ENCODE measurements around the gene SMAD4. TPM values are rescaled to one million over a fixed set of nuclear protein-coding genes. Genes with fewer than 3 reads are reported as not detected.

Gene SMAD4
- total and polyA plus RNA-seq, 2 of the 13 experiments (the other 11 are each of a cell fraction or from before 2014, with no cell fraction given): 70.2 to 72.0 TPM

DNA sequence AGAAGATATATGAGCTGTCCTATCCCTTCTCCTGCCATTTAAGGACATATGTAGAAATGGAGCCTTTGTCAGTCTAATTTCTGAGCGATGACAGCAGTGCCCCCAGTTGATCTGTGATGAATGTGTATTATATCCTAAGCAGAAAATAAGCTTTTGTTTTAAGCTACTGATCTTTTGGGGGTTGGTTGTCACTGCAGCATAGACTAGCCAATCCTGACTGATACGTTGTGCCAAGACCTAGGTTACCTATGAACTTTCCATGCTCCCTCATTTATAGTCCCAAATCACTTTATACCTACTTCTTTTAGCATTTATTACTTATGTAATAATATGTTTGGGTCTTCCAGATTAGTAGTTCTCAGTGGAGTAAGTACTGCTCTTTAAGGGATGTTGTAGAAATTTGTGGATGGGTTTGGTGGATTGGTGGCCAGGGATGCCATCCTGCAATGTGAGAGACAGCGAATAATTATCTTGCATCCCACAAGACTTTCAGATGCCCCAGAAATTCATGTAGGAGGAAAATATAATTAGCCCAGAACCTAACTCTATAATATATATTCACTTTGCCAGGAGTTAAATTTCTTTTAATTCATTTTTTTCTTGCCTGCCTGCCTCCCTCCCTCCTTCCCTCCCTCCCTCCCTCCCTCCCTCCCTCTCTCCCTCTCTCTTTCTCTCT lies 11.8 kb downstream of the SMAD4 start:
- WGBS (ENCODE audit: low lambda C conversion rate): 100% methylated on average over 3 of the region's 3 CpGs
- Histone ChIP-seq H4K20me1 (ENCODE audit: insufficient read depth, low read length) (peaks cover 83% of the 10 kb centered on the region), H3K27ac (ENCODE audit: extremely low read length, insufficient read depth, low read length) (no peak overlapping the region), H3K9ac (ENCODE audit: insufficient read depth, low read depth, low read length) (no peak overlapping the region), H3K79me2 (ENCODE audit: insufficient read depth, low read length) (peaks cover 97% of the 10 kb centered on the region), H3K9me3 (ENCODE audit: low read length) (no peaks in the 10 kb centered on the region), H3K4me1 (ENCODE audit: insufficient read depth, low read length) (peaks cover 56% of the 10 kb centered on the region), H2AFZ (ENCODE audit: low read length) (no peak overlapping the region), H3K27me3 (ENCODE audit: control insufficient read depth in 1 of 2, insufficient read depth in 2 of 2, low read length in 2 of 2) (no peaks in the 10 kb centered on the region), H3K4me3 (replicated peaks in 1 of 3; ENCODE audit: insufficient read depth in 1 of 3, low read depth in 2 of 3, low read length in 3 of 3) (no peak overlapping the region), H3K4me2 (ENCODE audit: low read depth, low read length) (no peak overlapping the region), H3K36me3 (replicated peaks in 1 of 2; ENCODE audit: control insufficient read depth in 1 of 2, insufficient read depth in 2 of 2, low read length in 2 of 2) (peaks cover 0 to 4% of the 10 kb centered on the region in 2 experiments; a peak in 1 of 5 replicates)
- in situ Hi-C loops (cut with HindIII; ENCODE audit: extremely low pct_ligation_motif_present, low pct_unique_long_range_greater_than_20kb): no loop called here
- ChIA-PET CTCF (ENCODE audit: low intra/inter-chr PET ratio, low total read pairs) (no interaction called here), POLR2A (interaction anchor here (2.1 kb wide), 1 partner anchor 12 kb away, joined by 6 read pairs; the partner anchor contains the start of gene SMAD4)
- DNase-seq (ENCODE audit: low spot score) (no peak), FAIRE-seq (no peak), ATAC-seq (no peak)
- TF ChIP-seq ZNF12 (CRISPR knock-in tag; IDR thresholded peaks at IDR 0.05): peak; percentile 97
- TF ChIP-seq HIVEP1 (CRISPR knock-in tag; IDR thresholded peaks at IDR 0.05): no peak
- peak; percentile 77 for TF ChIP-seq HNRNPK (IDR thresholded peaks at IDR 0.05; ENCODE audit: low read depth, low read length, poor library complexity, severe bottlenecking)
- TF ChIP-seq, protein P1, sequence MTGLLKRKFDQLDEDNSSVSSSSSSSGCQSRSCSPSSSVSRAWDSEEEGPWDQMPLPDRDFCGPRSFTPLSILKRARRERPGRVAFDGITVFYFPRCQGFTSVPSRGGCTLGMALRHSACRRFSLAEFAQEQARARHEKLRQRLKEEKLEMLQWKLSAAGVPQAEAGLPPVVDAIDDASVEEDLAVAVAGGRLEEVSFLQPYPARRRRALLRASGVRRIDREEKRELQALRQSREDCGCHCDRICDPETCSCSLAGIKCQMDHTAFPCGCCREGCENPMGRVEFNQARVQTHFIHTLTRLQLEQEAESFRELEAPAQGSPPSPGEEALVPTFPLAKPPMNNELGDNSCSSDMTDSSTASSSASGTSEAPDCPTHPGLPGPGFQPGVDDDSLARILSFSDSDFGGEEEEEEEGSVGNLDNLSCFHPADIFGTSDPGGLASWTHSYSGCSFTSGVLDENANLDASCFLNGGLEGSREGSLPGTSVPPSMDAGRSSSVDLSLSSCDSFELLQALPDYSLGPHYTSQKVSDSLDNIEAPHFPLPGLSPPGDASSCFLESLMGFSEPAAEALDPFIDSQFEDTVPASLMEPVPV (CRISPR knock-in tag; IDR thresholded peaks at IDR 0.05): no peak
- TF ChIP-seq, protein P2, sequence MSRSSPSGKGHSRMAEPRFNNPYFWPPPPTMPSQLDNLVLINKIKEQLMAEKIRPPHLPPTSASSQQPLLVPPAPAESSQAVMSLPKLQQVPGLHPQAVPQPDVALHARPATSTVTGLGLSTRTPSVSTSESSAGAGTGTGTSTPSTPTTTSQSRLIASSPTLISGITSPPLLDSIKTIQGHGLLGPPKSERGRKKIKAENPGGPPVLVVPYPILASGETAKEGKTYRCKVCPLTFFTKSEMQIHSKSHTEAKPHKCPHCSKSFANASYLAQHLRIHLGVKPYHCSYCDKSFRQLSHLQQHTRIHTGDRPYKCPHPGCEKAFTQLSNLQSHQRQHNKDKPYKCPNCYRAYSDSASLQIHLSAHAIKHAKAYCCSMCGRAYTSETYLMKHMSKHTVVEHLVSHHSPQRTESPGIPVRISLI (CRISPR knock-in tag; IDR thresholded peaks at IDR 0.05; ENCODE audit: borderline replicate concordance): no peak
- no peak for TF ChIP-seq ZNF235 (CRISPR knock-in tag; IDR thresholded peaks at IDR 0.05; ENCODE audit: borderline replicate concordance)
- TF ChIP-seq, protein P3, sequence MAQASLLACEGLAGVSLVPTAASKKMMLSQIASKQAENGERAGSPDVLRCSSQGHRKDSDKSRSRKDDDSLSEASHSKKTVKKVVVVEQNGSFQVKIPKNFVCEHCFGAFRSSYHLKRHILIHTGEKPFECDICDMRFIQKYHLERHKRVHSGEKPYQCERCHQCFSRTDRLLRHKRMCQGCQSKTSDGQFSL (CRISPR knock-in tag; IDR thresholded peaks at IDR 0.05): no peak
- BruUV-seq (replicated peaks): no TSS peak
- intact Hi-C loops (cut with micrococcal nuclease; ENCODE audit: unreplicated experiment): no loop called here
